ENCODE measurements around the gene CARNS1.
A peak's percentile ranks its signal among the peaks of the same experiment; 100 is the strongest.
"Not testable (repeated sequence)": the region's sequence is repeated elsewhere in the genome, so short reads cannot be mapped to it uniquely, and the experiment has no call there.

CARNS1 gene

DNA sequence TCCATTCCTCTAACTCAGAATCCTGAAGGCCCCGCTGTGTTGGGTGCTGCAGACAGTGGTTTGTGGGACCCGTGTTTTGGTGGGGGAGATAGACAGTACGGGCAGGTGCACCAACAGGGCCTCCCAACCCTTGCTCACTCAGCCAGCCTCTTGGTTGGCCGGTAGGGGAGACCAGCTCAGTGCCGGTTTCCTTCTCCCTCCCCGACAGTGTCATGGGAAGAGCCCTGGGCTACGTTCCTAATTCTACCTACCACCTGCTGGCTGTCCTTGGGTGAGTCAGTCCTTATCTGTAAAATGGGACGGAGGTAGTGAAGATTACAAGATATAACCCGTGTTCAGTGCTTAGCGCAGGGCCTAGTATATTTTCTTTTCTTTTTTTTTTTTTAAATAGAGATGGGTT, 47.7 kb downstream of the CARNS1 start:
- H3K9me3 ChIP-seq (ENCODE audit: insufficient read depth, low read length) = no peaks in the 10 kb centered on the region
- no peak overlapping the region for H3K4me3 ChIP-seq (ENCODE audit: insufficient read length, low read depth)
- H3K9ac ChIP-seq (ENCODE audit: insufficient read length, low read depth) = no peak overlapping the region
- no peaks in the 10 kb centered on the region for H3K27me3 ChIP-seq (ENCODE audit: insufficient read depth, insufficient read length)
- DNase-seq (ENCODE audit: low read depth, low spot score) = no peak
- TF ChIP-seq ZNF274 (IDR thresholded peaks at IDR 0.05; ENCODE audit: low read depth, low read length) = no peak
- TF ChIP-seq SUZ12 (IDR thresholded peaks at IDR 0.05; ENCODE audit: extremely low read depth, insufficient read depth, insufficient read length) = no peak
- no peak for TF ChIP-seq YY1 (IDR thresholded peaks at IDR 0.05; ENCODE audit: insufficient read depth, insufficient read length)
- peaks cover 29% of the 10 kb centered on the region for H3K4me1 ChIP-seq (ENCODE audit: insufficient read depth, insufficient read length)
- H3K36me3 ChIP-seq (ENCODE audit: insufficient read depth, insufficient read length, low read length) = no peaks in the 10 kb centered on the region

DNA sequence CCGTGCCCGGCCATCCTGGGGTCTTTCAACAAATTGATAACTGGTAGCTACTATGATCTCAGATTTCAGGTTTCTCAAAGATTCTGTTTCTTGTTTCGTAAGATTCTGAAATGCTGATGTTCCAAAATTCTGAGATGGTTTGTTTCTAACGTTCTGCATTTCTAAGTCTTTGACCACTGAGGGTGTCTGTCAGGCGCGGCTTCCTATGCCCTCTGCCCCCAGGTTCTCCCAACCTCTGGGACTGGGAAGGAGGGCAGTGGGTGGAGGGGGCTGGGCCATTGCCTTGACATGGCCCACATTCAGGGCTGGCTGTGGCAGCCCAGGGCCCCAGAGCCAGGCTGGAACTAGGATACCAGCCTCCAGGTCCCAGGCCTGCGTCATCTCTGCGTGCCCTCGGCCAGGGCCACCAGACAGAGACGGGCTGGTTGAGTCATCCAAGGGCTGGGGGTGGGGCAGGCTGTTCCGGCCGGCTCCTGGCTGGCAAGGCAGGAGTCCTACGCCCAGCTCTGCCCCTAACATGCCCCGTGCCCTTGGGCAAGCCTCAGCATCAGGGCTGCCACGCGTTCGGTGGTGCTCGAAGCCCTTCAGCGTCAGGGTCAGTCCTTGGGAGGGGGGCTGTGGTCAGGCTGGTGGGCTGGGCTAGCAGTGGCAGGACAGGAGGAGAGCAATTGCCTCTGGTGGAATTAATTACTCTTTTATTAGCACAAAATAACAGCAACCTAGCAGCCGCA, 48.4 kb downstream of the CARNS1 start:
- Histone ChIP-seq H3K4me1 (ENCODE audit: insufficient read depth, insufficient read length) (peaks cover 31% of the 10 kb centered on the region), H3K9ac (ENCODE audit: insufficient read length, low read depth) (peak overlapping the region; percentile 79), H3K36me3 (ENCODE audit: insufficient read depth, insufficient read length, low read length) (no peaks in the 10 kb centered on the region), H3K9me3 (ENCODE audit: insufficient read depth, low read length) (no peaks in the 10 kb centered on the region), H3K27me3 (ENCODE audit: insufficient read depth, insufficient read length) (no peaks in the 10 kb centered on the region), H3K4me3 (ENCODE audit: insufficient read length, low read depth) (peak overlapping the region; percentile 40)
- no peak for DNase-seq (ENCODE audit: low read depth, low spot score)
- TF ChIP-seq YY1 (IDR thresholded peaks at IDR 0.05; ENCODE audit: insufficient read depth, insufficient read length) (no peak), SUZ12 (IDR thresholded peaks at IDR 0.05; ENCODE audit: extremely low read depth, insufficient read depth, insufficient read length) (no peak), ZNF274 (IDR thresholded peaks at IDR 0.05; ENCODE audit: low read depth, low read length) (no peak)

DNA sequence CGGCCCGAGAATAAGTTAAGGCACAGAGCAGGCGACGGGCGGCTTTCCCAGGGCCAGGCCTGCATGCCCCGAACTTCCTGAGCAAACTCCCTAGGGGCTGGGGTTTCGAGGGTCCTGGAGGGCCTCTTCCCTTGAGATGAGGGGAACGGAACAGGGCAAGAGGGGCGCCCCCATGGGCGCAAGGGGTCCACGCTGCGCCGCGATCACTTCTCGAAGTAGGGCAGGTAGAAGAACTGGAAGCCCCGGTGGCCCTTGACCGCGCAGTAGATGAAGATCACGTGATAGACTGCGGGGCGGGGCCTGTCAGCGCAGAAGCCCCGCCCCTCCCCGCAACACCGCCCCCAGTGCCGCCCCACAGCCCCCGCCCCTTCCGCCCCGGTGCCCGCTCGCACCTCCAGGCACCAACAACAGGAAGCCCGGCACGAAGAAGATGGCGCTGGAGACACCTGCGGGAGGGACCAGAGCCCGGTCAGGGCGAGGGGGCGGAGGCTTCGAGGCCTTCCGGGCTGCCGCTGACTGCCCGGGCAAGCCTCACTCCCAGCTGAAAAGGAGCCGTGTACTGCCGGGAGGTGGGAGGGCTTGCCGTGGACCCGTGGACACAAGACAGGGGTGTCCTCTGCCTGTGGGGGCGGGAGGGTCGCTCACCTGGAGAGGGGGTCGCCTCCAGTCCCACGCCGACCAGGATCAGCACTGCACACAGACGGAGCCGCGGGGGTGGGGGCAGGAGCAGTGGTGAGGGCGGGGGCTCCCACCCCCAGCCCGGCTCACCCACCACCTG, 49.1 kb downstream of the CARNS1 start:
- no peaks in the 10 kb centered on the region for H3K27me3 ChIP-seq (ENCODE audit: insufficient read depth, insufficient read length)
- peak; percentile 87 for DNase-seq (ENCODE audit: low read depth, low spot score)
- H3K4me3 ChIP-seq (ENCODE audit: insufficient read length, low read depth) = peak overlapping the region; percentile 81
- H3K9ac ChIP-seq (ENCODE audit: insufficient read length, low read depth) = peak overlapping the region; percentile 94
- no peaks in the 10 kb centered on the region for H3K9me3 ChIP-seq (ENCODE audit: insufficient read depth, low read length)
- no peaks in the 10 kb centered on the region for H3K36me3 ChIP-seq (ENCODE audit: insufficient read depth, insufficient read length, low read length)
- H3K4me1 ChIP-seq (ENCODE audit: insufficient read depth, insufficient read length) = peaks cover 31% of the 10 kb centered on the region
- no peak for TF ChIP-seq ZNF274 (IDR thresholded peaks at IDR 0.05; ENCODE audit: low read depth, low read length)
- TF ChIP-seq YY1 (IDR thresholded peaks at IDR 0.05; ENCODE audit: insufficient read depth, insufficient read length) = peak; percentile 39

- no peaks in the 10 kb centered on the region for H3K9me3 ChIP-seq (ENCODE audit: insufficient read depth, low read length)
- peak overlapping the region; percentile 94 for H3K9ac ChIP-seq (ENCODE audit: insufficient read length, low read depth)
- H3K36me3 ChIP-seq (ENCODE audit: insufficient read depth, insufficient read length, low read length) = no peaks in the 10 kb centered on the region
- no peak for TF ChIP-seq SUZ12 (IDR thresholded peaks at IDR 0.05; ENCODE audit: extremely low read depth, insufficient read depth, insufficient read length)
- TF ChIP-seq YY1 (IDR thresholded peaks at IDR 0.05; ENCODE audit: insufficient read depth, insufficient read length) = no peak
- TF ChIP-seq ZNF274 (IDR thresholded peaks at IDR 0.05; ENCODE audit: low read depth, low read length) = no peak
- no peak for DNase-seq (ENCODE audit: low read depth, low spot score)
- H3K4me1 ChIP-seq (ENCODE audit: insufficient read depth, insufficient read length) = peaks cover 29% of the 10 kb centered on the region
- H3K27me3 ChIP-seq (ENCODE audit: insufficient read depth, insufficient read length) = no peaks in the 10 kb centered on the region
- H3K4me3 ChIP-seq (ENCODE audit: insufficient read length, low read depth) = peak overlapping the region; percentile 81
Measured at GRCh38 chr11:67465189-67465510, 49.7 kb downstream of the CARNS1 start.

DNA sequence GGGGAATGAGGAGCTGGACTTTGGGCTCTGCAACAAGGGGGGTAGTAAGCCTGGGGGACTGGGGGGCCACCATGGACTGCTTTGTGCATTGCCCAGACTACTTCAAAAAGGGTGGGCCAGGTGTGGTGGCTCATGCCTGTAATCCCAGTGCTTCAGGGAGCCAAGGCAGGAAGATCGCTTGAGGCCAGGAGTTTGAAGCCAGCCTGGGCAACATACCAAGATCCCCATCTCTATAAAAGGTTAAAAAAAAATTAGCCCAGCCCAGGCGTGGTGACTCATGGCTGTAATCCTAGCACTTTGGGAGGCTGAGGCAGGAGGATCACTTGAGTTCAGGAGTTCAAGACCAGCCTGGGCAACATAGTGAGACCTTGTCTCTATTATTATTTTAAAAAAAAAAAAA, 50.1 kb downstream of the CARNS1 start:
- Histone ChIP-seq H3K4me1 (ENCODE audit: insufficient read depth, insufficient read length) (peaks cover 30% of the 10 kb centered on the region), H3K9ac (ENCODE audit: insufficient read length, low read depth) (peak overlapping the region; percentile 94), H3K4me3 (ENCODE audit: insufficient read length, low read depth) (peak overlapping the region; percentile 81)
- DNase-seq (ENCODE audit: low read depth, low spot score); H3K9me3 ChIP-seq (ENCODE audit: insufficient read depth, low read length); H3K36me3 ChIP-seq (ENCODE audit: insufficient read depth, insufficient read length, low read length); H3K27me3 ChIP-seq (ENCODE audit: insufficient read depth, insufficient read length): not testable (repeated sequence)

DNA sequence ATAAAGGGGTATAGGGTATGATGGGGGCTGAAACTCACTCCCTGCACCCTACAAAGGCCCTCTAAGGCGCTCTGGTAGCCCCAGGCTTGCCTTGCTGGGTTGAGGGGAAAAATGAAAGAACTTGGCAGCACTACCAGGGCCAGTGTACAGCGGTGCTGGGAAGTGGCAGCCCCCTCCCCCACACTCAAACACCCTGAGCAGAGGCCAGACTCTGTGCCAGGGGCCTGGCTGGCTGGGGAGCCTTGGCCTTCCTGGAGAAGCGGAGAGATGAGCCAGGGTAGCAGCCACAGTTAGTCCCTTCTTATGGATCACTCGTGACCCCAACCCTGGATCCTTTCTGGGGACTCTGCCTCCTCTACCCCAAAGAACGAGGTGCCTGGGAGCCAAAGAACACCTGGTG, 50.9 kb downstream of the CARNS1 start:
- DNase-seq (ENCODE audit: low read depth, low spot score) = no peak
- no peak overlapping the region for H3K4me3 ChIP-seq (ENCODE audit: insufficient read length, low read depth)
- H3K36me3 ChIP-seq (ENCODE audit: insufficient read depth, insufficient read length, low read length) = no peaks in the 10 kb centered on the region
- peak overlapping the region; percentile 97 for H3K9ac ChIP-seq (ENCODE audit: insufficient read length, low read depth)
- no peak for TF ChIP-seq ZNF274 (IDR thresholded peaks at IDR 0.05; ENCODE audit: low read depth, low read length)
- TF ChIP-seq YY1 (IDR thresholded peaks at IDR 0.05; ENCODE audit: insufficient read depth, insufficient read length) = no peak
- TF ChIP-seq SUZ12 (IDR thresholded peaks at IDR 0.05; ENCODE audit: extremely low read depth, insufficient read depth, insufficient read length) = no peak
- H3K27me3 ChIP-seq (ENCODE audit: insufficient read depth, insufficient read length) = no peaks in the 10 kb centered on the region
- H3K4me1 ChIP-seq (ENCODE audit: insufficient read depth, insufficient read length) = peaks cover 31% of the 10 kb centered on the region
- no peaks in the 10 kb centered on the region for H3K9me3 ChIP-seq (ENCODE audit: insufficient read depth, low read length)

DNA sequence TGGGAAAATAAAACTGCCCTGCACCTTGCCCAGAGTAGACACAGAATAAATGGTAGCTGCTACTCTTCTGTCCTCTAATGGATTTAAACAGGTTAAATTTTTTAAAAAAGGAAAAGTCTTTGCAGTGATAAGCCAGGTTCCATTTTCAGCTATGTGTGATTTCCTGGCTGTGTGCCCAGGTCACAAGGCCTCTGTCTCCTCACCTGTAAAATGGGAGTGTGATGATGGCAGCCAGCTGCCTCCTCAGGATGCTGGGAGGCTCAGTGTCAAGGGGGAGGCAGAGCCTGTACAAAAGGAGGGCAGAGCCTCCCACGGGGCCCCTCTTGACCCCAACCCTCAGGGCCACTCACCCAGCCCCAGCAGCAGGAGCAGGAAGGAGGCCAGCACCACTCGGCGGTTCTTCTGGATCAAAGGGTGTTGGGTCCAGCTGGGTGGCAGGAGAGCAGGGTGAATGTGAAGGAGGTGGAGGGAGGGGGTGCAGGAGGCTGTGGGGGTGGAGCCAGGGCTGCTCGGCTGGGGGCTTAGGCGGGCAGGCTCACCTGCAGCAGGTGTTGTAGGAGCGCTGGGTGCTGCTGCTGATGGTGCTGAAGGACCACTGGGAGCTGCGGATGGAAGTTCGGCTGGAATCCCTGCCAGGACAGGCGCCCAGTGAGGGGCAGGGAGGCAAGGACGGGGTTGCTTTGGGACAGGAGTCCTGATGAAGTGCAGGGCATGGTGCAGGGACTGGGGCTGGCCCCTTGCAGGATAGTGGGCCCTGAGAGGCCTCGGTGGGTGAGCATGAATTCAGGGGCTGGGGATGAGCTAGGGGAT, 51.7 kb downstream of the CARNS1 start:
- no peak for DNase-seq (ENCODE audit: low read depth, low spot score)
- no peaks in the 10 kb centered on the region for H3K9me3 ChIP-seq (ENCODE audit: insufficient read depth, low read length)
- no peaks in the 10 kb centered on the region for H3K36me3 ChIP-seq (ENCODE audit: insufficient read depth, insufficient read length, low read length)
- no peaks in the 10 kb centered on the region for H3K27me3 ChIP-seq (ENCODE audit: insufficient read depth, insufficient read length)
- H3K4me1 ChIP-seq (ENCODE audit: insufficient read depth, insufficient read length) = peaks cover 31% of the 10 kb centered on the region
- H3K9ac ChIP-seq (ENCODE audit: insufficient read length, low read depth) = peak overlapping the region; percentile 97
- no peak overlapping the region for H3K4me3 ChIP-seq (ENCODE audit: insufficient read length, low read depth)
- TF ChIP-seq SUZ12 (IDR thresholded peaks at IDR 0.05; ENCODE audit: extremely low read depth, insufficient read depth, insufficient read length) (no peak), ZNF274 (IDR thresholded peaks at IDR 0.05; ENCODE audit: low read depth, low read length) (no peak), YY1 (IDR thresholded peaks at IDR 0.05; ENCODE audit: insufficient read depth, insufficient read length) (no peak)
